Body of pancreas (tissue), 4 donors: Measurements from ENCODE around the gene NLRP6. TPM values are rescaled to one million over a fixed set of nuclear protein-coding genes. Genes with fewer than 3 reads are reported as not detected.
"Not testable (repeated sequence)": the region's sequence is repeated elsewhere in the genome, so short reads cannot be mapped to it uniquely, and the experiment has no call there.

ENCODE experiments used
- ATAC-seq: fragments of 150-250 bp; one replicate; pipeline ENCODE4 v1.9.1; 2016
- DNase-seq, 4 donors: peaks; one replicate each; pipeline ENCODE4 v3.0.0-alpha.2; 2019
- H3K27ac ChIP-seq, 4 donors: fragments of 200-600 bp; sonication (generic); 1 replicate in 3 of 4; 2 replicates in 1 of 4; pipeline versions ENCODE4 v1.5.1 to v1.6.1; 2016 to 2019; ENCODE audit warnings: mild to moderate bottlenecking in 1 of 4, mixed read lengths in 1 of 4, moderate library complexity in 1 of 4
- H3K27me3 ChIP-seq, 2 donors: fragments of 200-600 bp; sonication (generic); one replicate each; pipeline ENCODE4 v1.6.0; 2016; ENCODE audit warnings: mild to moderate bottlenecking in 1 of 2
- H3K36me3 ChIP-seq, 2 donors: fragments of 200-600 bp; sonication (generic); replicated peaks in 1 of 2; 2 replicates each; pipeline ENCODE4 v1.5.1; 2016; ENCODE audit warnings: low read depth in 2 of 2; ENCODE audit not compliant: insufficient read depth in 1 of 2
- H3K4me1 ChIP-seq: fragments of 200-600 bp; sonication (generic); one replicate; pipeline ENCODE4 v1.6.0; 2016
- H3K4me3 ChIP-seq, 2 donors: fragments of 200-600 bp; sonication (generic); 1 replicate in 1 of 2; 2 replicates in 1 of 2; pipeline ENCODE4 v1.5.1; 2016 to 2019
- H3K9me3 ChIP-seq, 3 donors: fragments of 200-600 bp; sonication (generic); 1 replicate in 2 of 3; 2 replicates in 1 of 3; pipeline ENCODE4 v1.5.1; 2016
- POLR2A ChIP-seq, 3 donors: fragments of 450-650 bp; IDR thresholded peaks; one replicate each; pipeline ENCODE4 v1.6.1; 2016; ENCODE audit warnings: antibody characterized with exemption in 3 of 3, mild to moderate bottlenecking in 2 of 3
- whole genome bisulfite sequencing, 2 donors: methylation state at CpG; one replicate each; pipeline ENCODE4 v1.1.5; 2017; 5-methylcytosine and 5-hydroxymethylcytosine counted together
- intact Hi-C: fragments of 100-400 bp; cut with DNase I; formaldehyde crosslinking; loops from one replicate; pipeline ENCODE4 v1.15.1; 2023
- total RNA-seq, 2 donors: library from RNA; depleted of rRNA; stranded (reverse); fragments of >200 nt; gene quantifications; one replicate each; pipeline ENCODE4 v1.1.0, GENCODE V29; 2016
- TF ChIP-seq, protein P1 (sequence below), 7 experiments: fragments of 450-650 bp in 4 of 7; fragments of 200-600 bp in 3 of 7; sonication (generic) in 3 of 7; IDR thresholded peaks; one replicate each; pipeline ENCODE4 v1.5.1; 2016 to 2019; ENCODE audit warnings: antibody characterized with exemption in 7 of 7

NLRP6 gene
- total RNA-seq, 2 donors from 2014 or later: 1.0 TPM; not detected in 1

DNA sequence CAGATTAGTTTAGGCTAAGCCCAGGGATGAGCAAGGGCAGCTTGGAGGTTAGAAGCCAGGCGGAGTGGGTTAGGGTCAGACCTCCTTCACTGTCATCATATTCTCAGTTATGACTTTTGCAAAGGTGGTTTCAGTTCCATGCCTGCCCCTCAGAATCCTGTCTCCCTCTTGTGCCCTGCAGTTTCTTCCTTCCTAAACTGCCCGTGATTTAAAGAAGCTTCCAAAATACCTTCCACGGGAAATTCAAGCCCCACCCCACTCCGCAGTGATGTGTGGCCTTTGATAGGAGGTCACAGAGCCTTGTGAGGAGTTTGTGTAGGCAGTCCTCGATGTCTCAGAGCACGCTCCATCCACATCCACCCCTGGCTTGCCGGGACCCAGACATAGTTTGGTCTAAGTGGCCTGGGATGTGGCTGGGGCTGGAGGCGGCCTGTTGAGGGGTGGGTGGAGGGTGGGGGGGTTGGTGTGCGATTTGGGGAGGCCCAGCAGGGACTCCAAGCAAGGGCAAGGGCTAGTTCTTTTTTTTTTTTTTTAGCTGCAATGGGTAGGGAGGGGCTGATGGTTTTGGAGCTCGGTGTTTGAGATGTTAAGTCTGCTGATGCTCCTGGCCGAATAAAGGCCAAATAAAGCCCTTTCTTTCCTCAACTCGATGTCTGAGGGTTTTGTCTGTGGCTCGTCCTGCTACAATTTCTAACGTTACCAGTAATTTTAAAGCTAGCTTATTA is 34.0 kb downstream of the NLRP6 start:
- peaks cover 0 to 16% of the 10 kb centered on the region in 2 donors for H3K27me3 ChIP-seq
- TF ChIP-seq POLR2A (IDR thresholded peaks at IDR 0.05): no peak
- TF ChIP-seq, protein P1, sequence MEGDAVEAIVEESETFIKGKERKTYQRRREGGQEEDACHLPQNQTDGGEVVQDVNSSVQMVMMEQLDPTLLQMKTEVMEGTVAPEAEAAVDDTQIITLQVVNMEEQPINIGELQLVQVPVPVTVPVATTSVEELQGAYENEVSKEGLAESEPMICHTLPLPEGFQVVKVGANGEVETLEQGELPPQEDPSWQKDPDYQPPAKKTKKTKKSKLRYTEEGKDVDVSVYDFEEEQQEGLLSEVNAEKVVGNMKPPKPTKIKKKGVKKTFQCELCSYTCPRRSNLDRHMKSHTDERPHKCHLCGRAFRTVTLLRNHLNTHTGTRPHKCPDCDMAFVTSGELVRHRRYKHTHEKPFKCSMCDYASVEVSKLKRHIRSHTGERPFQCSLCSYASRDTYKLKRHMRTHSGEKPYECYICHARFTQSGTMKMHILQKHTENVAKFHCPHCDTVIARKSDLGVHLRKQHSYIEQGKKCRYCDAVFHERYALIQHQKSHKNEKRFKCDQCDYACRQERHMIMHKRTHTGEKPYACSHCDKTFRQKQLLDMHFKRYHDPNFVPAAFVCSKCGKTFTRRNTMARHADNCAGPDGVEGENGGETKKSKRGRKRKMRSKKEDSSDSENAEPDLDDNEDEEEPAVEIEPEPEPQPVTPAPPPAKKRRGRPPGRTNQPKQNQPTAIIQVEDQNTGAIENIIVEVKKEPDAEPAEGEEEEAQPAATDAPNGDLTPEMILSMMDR (IDR thresholded peaks at IDR 0.05): no peak
- no peak overlapping the region for H3K4me3 ChIP-seq
- peak overlapping the region in 2 of 4 donors; percentile 9 to 38 for H3K27ac ChIP-seq
- ATAC-seq (no peak), DNase-seq (peak in 1 of 4 donors; percentile 10)
- H3K4me1 ChIP-seq: peaks cover 22% of the 10 kb centered on the region
- intact Hi-C loops: no loop called here
- H3K9me3 ChIP-seq: no peaks in the 10 kb centered on the region
- WGBS, 2 donors: 61 to 65% methylated on average over 14 of the region's 14 CpGs
- H3K36me3 ChIP-seq: no peaks in the 10 kb centered on the region

DNA sequence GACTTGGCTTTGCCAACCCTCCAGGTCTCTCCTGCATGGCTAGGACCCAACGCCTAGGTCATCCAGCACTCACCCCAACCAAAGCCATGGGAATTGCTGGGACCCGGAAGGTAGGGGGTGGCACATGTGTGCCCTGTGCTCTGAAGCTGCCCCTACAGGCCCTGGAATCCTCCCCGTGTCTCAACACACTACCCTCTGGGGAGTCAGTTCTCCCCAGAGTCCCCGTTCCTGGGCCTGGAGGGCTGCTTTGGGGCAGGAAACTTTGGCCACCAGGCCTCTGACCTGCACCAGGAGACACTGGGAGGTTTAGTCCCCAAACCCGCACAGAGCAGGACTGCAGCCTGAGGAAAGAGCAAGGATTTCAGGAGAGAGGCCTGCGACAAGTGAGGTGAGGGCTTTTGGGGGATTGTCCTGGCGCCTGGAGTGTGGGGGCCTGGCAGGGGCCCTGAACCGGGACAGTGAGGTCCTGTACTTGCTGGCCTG is 35.1 kb downstream of the NLRP6 start:
- peaks cover 0 to 18% of the 10 kb centered on the region in 2 donors for H3K27me3 ChIP-seq
- WGBS, 2 donors: 76 to 77% methylated on average over 4 to 8 of the region's 8 CpGs
- no peak overlapping the region for H3K4me3 ChIP-seq
- ATAC-seq (no peak), DNase-seq (no peak)
- intact Hi-C loops: no loop called here
- H3K4me1 ChIP-seq: peaks cover 23% of the 10 kb centered on the region
- H3K36me3 ChIP-seq: no peaks in the 10 kb centered on the region
- H3K27ac ChIP-seq: peak overlapping the region in 3 of 4 donors; percentile 10 to 68 (median 47)
- TF ChIP-seq, protein P1 (IDR thresholded peaks at IDR 0.05): no peak
- no peaks in the 10 kb centered on the region for H3K9me3 ChIP-seq

DNA sequence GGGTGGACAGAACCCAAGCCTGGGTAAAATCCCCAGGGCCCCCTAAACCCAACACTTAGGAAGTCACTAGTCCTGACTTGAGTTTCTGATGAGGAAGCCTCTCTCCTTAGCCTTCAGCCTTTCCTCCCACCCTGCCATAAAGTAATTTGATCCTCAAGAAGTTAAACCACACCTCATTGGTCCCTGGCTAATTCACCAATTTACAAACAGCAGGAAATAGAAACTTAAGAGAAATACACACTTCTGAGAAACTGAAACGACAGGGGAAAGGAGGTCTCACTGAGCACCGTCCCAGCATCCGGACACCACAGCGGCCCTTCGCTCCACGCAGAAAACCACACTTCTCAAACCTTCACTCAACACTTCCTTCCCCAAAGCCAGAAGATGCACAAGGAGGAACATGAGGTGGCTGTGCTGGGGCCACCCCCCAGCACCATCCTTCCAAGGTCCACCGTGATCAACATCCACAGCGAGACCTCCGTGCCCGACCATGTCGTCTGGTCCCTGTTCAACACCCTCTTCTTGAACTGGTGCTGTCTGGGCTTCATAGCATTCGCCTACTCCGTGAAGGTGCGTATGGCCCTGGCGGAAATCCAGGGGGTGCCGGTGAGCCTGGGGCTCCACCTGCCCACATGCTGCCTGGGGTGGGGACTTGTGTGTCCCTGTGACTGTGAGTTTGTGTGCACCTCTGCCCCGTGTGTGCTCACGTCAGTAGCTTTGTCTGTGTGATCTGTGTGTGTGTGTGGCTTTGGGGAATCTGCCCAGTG is 35.8 kb downstream of the NLRP6 start, which contains the start of gene IFITM1:
Gene IFITM1, plus strand, starts transcription at position 254 of the 767 bp plus-strand sequence. Its CDS starts 131 bp downstream, at position 385.
- DNase-seq (no peak), ATAC-seq (no peak)

DNA sequence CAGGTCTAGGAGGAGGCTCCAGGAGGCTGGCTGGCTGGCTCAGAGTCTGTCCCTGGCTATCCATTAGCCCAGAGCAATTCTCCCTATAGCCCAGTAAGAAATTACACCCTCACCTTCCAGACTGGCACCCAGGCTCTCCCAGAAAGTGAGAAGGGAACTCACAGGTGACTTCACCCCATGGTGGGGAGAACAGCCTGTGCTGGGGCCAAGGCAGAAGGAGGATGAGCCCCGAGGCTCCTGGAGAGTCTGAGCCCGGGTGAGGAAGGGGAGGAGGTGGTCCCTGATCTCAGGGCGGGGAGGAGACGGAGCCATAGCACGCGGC is 36.3 kb downstream of the NLRP6 start:
- Histone ChIP-seq H3K27me3 (peaks cover 0 to 18% of the 10 kb centered on the region in 2 donors), H3K4me1 (peaks cover 22% of the 10 kb centered on the region), H3K27ac (peak overlapping the region in 2 of 4 donors; percentile 47 to 68)
- H3K4me3 ChIP-seq, H3K9me3 ChIP-seq, H3K36me3 ChIP-seq, ATAC-seq, DNase-seq, intact Hi-C loops: not testable (repeated sequence)
- 27 to 87% methylated on average over 3 to 6 of the region's 6 CpGs for WGBS, 2 donors

More for the DNA sequence above, 35.8 kb downstream of the NLRP6 start, which contains the start of gene IFITM1:
- peak in 2 of 3 donors; percentile 55 to 66 for TF ChIP-seq POLR2A (IDR thresholded peaks at IDR 0.05)
- TF ChIP-seq, protein P1 (IDR thresholded peaks at IDR 0.05): no peak
- Histone ChIP-seq H3K4me3 (no peak within 1 kb of the TSS), H3K27me3 (peaks cover 0 to 18% of the 10 kb centered on the region in 2 donors), H3K9me3 (no peaks in the 10 kb centered on the region), H3K27ac (peak within 1 kb of the TSS in 3 of 4 donors; percentile 26 to 68 (median 47)), H3K4me1 (peaks cover 23% of the 10 kb centered on the region), H3K36me3 (no peaks in the 10 kb centered on the region)
- WGBS, 2 donors: 45 to 70% methylated on average over 11 to 18 of the region's 18 CpGs
- intact Hi-C loops: no loop called here

DNA sequence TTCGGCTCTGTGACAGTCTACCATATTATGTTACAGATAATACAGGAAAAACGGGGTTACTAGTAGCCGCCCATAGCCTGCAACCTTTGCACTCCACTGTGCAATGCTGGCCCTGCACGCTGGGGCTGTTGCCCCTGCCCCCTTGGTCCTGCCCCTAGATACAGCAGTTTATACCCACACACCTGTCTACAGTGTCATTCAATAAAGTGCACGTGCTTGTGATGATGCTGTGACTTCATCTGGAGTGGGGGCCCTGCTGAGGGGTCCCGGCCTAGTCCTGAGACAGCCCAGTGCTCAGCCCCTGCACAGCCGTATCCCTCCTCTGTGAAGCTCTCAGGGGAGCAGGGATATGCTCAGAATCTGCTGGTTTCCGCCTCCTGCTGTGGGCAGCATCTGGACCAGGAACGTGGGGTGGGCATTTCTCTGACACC is 36.9 kb downstream of the NLRP6 start:
- WGBS, 2 donors: 68 to 76% methylated on average over 5 to 9 of the region's 9 CpGs
- intact Hi-C loops: no loop called here

More for the DNA sequence above, 36.9 kb downstream of the NLRP6 start:
- Histone ChIP-seq H3K4me3 (no peak overlapping the region), H3K27me3 (peaks cover 0 to 18% of the 10 kb centered on the region in 2 donors), H3K9me3 (no peaks in the 10 kb centered on the region), H3K36me3 (no peaks in the 10 kb centered on the region), H3K4me1 (peaks cover 19% of the 10 kb centered on the region), H3K27ac (peak overlapping the region in 1 of 4 donors; percentile 20)
- no peak for TF ChIP-seq POLR2A (IDR thresholded peaks at IDR 0.05)
- TF ChIP-seq, protein P1 (IDR thresholded peaks at IDR 0.05): no peak
- no peak for DNase-seq
- ATAC-seq: no peak
